H1 (cell line): ENCODE results near the gene C11orf54. TPM values are rescaled to one million over a fixed set of nuclear protein-coding genes. Genes with fewer than 3 reads are reported as not detected.

Experiments
- CTCF ChIA-PET: fragments of 300-600 bp; sonication (Branson Sonifier 250); formaldehyde crosslinking; loops from one replicate; lab custom pipeline; 2021; ENCODE audit not compliant: partially characterized antibody; lab: Charles Lee
- POLR2A ChIA-PET: fragments of 300-600 bp; sonication (Branson Sonifier 250); formaldehyde crosslinking; loops from one replicate; lab custom pipeline; 2021; ENCODE audit warnings: inconsistent platforms; ENCODE audit not compliant: partially characterized antibody; lab: Charles Lee
- DNase-seq, 2 experiments: peaks; one replicate each; pipeline versions ENCODE4 v3.0.0 to v3.0.0-alpha.2; 2010 to 2022; ENCODE audit warnings: low spot score in 2 of 2, low read depth in 1 of 2, mixed read lengths in 1 of 2
- FAIRE-seq: peaks from 2 replicates; lab custom pipeline; 2011; peaks lifted over from hg19 to GRCh38; lab: Jason Lieb, UNC
- H2AFZ ChIP-seq: 2 replicates; pipeline ENCODE4 v1.8.1; 2012; ENCODE audit warnings: low read length, inconsistent platforms
- H2AK5ac ChIP-seq: 2 replicates; pipeline ENCODE4 v1.6.1; 2013; ENCODE audit warnings: low read depth, low read length
- H2BK120ac ChIP-seq: replicated peaks from 2 replicates; pipeline ENCODE3; 2013; ENCODE audit warnings: low read depth, low read length, inconsistent platforms
- H2BK12ac ChIP-seq: 2 replicates; pipeline ENCODE4 v1.6.1; 2013; ENCODE audit warnings: low read depth, low read length
- H2BK15ac ChIP-seq: 2 replicates; pipeline ENCODE4 v1.6.1; 2013; ENCODE audit warnings: low read length
- H2BK20ac ChIP-seq: 2 replicates; pipeline ENCODE4 v1.6.1; 2013; ENCODE audit warnings: low read length
- H2BK5ac ChIP-seq: 2 replicates; pipeline ENCODE4 v1.6.1; 2013; ENCODE audit warnings: low read depth, low read length
- H3K14ac ChIP-seq: 2 replicates; pipeline ENCODE4 v1.6.1; 2013; ENCODE audit warnings: inconsistent platforms; ENCODE audit not compliant: insufficient read length
- H3K18ac ChIP-seq: 2 replicates; pipeline ENCODE4 v1.6.1; 2013; ENCODE audit warnings: low read length; ENCODE audit errors: extremely low read depth
- H3K23ac ChIP-seq: 2 replicates; pipeline ENCODE4 v1.6.1; 2013; ENCODE audit warnings: inconsistent platforms; ENCODE audit not compliant: insufficient read length
- H3K23me2 ChIP-seq: 2 replicates; pipeline ENCODE4 v1.6.1; 2013; ENCODE audit warnings: low read depth, low read length
- H3K27ac ChIP-seq: 2 replicates; pipeline ENCODE4 v1.6.1; 2011; ENCODE audit warnings: low read depth, low read length, inconsistent platforms
- H3K27me3 ChIP-seq, 4 experiments: replicated peaks in 1 of 4; 1 replicate in 1 of 4; 2 replicates in 3 of 4; pipeline versions ENCODE4 v1.6.1 to v1.8.1; 2011 to 2013; ENCODE audit warnings: low read length in 3 of 4, mild to moderate bottlenecking in 3 of 4, inconsistent platforms in 2 of 4, mixed read lengths in 2 of 4, moderate library complexity in 1 of 4; ENCODE audit not compliant: control insufficient read depth in 3 of 4, insufficient read depth in 3 of 4; ENCODE audit errors: extremely low read depth in 1 of 4
- H3K36me3 ChIP-seq, 4 experiments: 2 replicates each; pipeline versions ENCODE4 v1.6.1 to v1.8.1; 2011 to 2013; ENCODE audit warnings: mild to moderate bottlenecking in 4 of 4, low read length in 3 of 4, moderate library complexity in 2 of 4, control low read depth in 1 of 4, inconsistent platforms in 1 of 4; ENCODE audit not compliant: insufficient read depth in 4 of 4, control insufficient read depth in 2 of 4
- H3K4ac ChIP-seq: replicated peaks from 2 replicates; pipeline ENCODE3; 2013; ENCODE audit warnings: low read length, low read depth, mixed read lengths, inconsistent platforms; ENCODE audit not compliant: insufficient read length
- H3K4me1 ChIP-seq, 4 experiments: replicated peaks in 1 of 4; 1 replicate in 1 of 4; 2 replicates in 3 of 4; pipeline versions ENCODE4 v1.6.1 to v1.8.1; 2011 to 2013; ENCODE audit warnings: low read length in 3 of 4, inconsistent platforms in 2 of 4, mixed read lengths in 1 of 4; ENCODE audit not compliant: insufficient read depth in 4 of 4, control insufficient read depth in 3 of 4
- H3K4me2 ChIP-seq, 2 experiments: 2 replicates each; pipeline versions ENCODE4 v1.6.1 to v1.8.1; 2011 to 2013; ENCODE audit warnings: low read depth in 2 of 2, low read length in 2 of 2, control low read depth in 1 of 2, inconsistent platforms in 1 of 2, mild to moderate bottlenecking in 1 of 2; ENCODE audit not compliant: insufficient read depth in 1 of 2
- H3K4me3 ChIP-seq, 4 experiments: fragments of 200-600, 300-600 bp in 1 of 4; sonication (generic), shearing (Covaris generic), sonication (Bioruptor Twin) in 1 of 4; 2 replicates each; pipeline versions ENCODE4 v1.5.1 to v1.8.1; 2011 to 2016; ENCODE audit warnings: low read length in 4 of 4, low read depth in 3 of 4, control low read depth in 2 of 4, inconsistent platforms in 2 of 4, mild to moderate bottlenecking in 2 of 4, mixed read lengths in 1 of 4, moderate library complexity in 1 of 4; ENCODE audit not compliant: insufficient read depth in 2 of 4; ENCODE audit errors: extremely low read depth in 1 of 4
- H3K56ac ChIP-seq: replicated peaks from 2 replicates; pipeline ENCODE3; 2013; ENCODE audit warnings: low read depth, mild to moderate bottlenecking, mixed read lengths, low read length, inconsistent platforms; ENCODE audit not compliant: insufficient read length
- H3K79me1 ChIP-seq: 2 replicates; pipeline ENCODE4 v1.6.1; 2013; ENCODE audit warnings: low read depth, low read length, control low read depth
- H3K79me2 ChIP-seq, 2 experiments: 2 replicates each; pipeline versions ENCODE4 v1.6.1 to v1.8.1; 2012 to 2013; ENCODE audit warnings: low read length in 2 of 2, mild to moderate bottlenecking in 2 of 2, inconsistent platforms in 1 of 2; ENCODE audit not compliant: insufficient read depth in 2 of 2, control insufficient read depth in 1 of 2
- H3K9ac ChIP-seq, 4 experiments: replicated peaks in 1 of 4; 1 replicate in 1 of 4; 2 replicates in 3 of 4; pipeline versions ENCODE4 v1.6.1 to v1.8.1; 2011 to 2013; ENCODE audit warnings: low read depth in 3 of 4, low read length in 3 of 4, control low read depth in 2 of 4, mild to moderate bottlenecking in 2 of 4, moderate library complexity in 2 of 4, inconsistent platforms in 1 of 4; ENCODE audit errors: extremely low read depth in 1 of 4
- H3K9me3 ChIP-seq, 2 experiments: 2 replicates each; pipeline versions ENCODE4 v1.6.1 to v1.8.1; 2012 to 2013; ENCODE audit warnings: mild to moderate bottlenecking in 2 of 2, moderate library complexity in 2 of 2, control low read depth in 1 of 2, inconsistent platforms in 1 of 2, low read depth in 1 of 2, low read length in 1 of 2, mixed read lengths in 1 of 2; ENCODE audit not compliant: insufficient read depth in 2 of 2
- H4K20me1 ChIP-seq, 2 experiments: replicated peaks in 1 of 2; 2 replicates each; pipeline versions ENCODE3 to v1.8.1; 2011 to 2013; ENCODE audit warnings: inconsistent platforms in 2 of 2, low read length in 2 of 2, mild to moderate bottlenecking in 1 of 2; ENCODE audit not compliant: insufficient read depth in 2 of 2, control insufficient read depth in 1 of 2
- H4K5ac ChIP-seq: 2 replicates; pipeline ENCODE4 v1.6.1; 2013; ENCODE audit warnings: low read length, low read depth, mixed read lengths, inconsistent platforms; ENCODE audit not compliant: insufficient read length
- H4K8ac ChIP-seq: 2 replicates; pipeline ENCODE4 v1.8.0; 2013; ENCODE audit warnings: mild to moderate bottlenecking, moderate library complexity, low read length, inconsistent platforms; ENCODE audit not compliant: insufficient read depth; ENCODE audit errors: extremely low read depth
- H4K91ac ChIP-seq: replicated peaks from 2 replicates; pipeline ENCODE3; 2013; ENCODE audit warnings: low read length, mixed read lengths, inconsistent platforms; ENCODE audit not compliant: insufficient read length
- CBX5 ChIP-seq: fragments of 300-800, 300-1000 bp; sonication (generic); IDR thresholded peaks from 2 replicates; pipeline ENCODE4 v1.7.1; 2016; ENCODE audit warnings: antibody characterized with exemption, low read length, low read depth
- EZH2 ChIP-seq: fragments of 200-600 bp; sonication (generic); IDR thresholded peaks from 2 replicates; pipeline ENCODE4 v1.7.1; 2012; ENCODE audit warnings: low read depth, mild to moderate bottlenecking, moderate library complexity, low read length, inconsistent platforms; ENCODE audit not compliant: severe bottlenecking
- FOSL1 ChIP-seq: IDR thresholded peaks from 2 replicates; pipeline ENCODE4 v1.6.1; 2011; ENCODE audit warnings: mild to moderate bottlenecking, low read depth, low read length, moderate library complexity; ENCODE audit not compliant: insufficient read depth
- HDAC6 ChIP-seq: IDR thresholded peaks from one replicate; pipeline ENCODE4 v1.7.1; 2012; ENCODE audit warnings: low read depth, mild to moderate bottlenecking, inconsistent platforms, low read length, moderate library complexity
- KDM4A ChIP-seq: IDR thresholded peaks from one replicate; pipeline ENCODE4 v1.7.1; 2012; ENCODE audit warnings: low read depth, mild to moderate bottlenecking, moderate library complexity, low read length, inconsistent platforms; ENCODE audit not compliant: severe bottlenecking
- PHF8 ChIP-seq: fragments of 200-600 bp; sonication (generic); conservative IDR thresholded peaks from 2 replicates; pipeline ENCODE4 v1.7.1; 2012; ENCODE audit warnings: low read depth, mild to moderate bottlenecking, inconsistent platforms, low read length, moderate library complexity
- RNF2 ChIP-seq: fragments of 200-900, 300-1000 bp; sonication (generic); IDR thresholded peaks from 2 replicates; pipeline ENCODE4 v1.7.1; 2016; ENCODE audit warnings: borderline replicate concordance, low read depth, mild to moderate bottlenecking, antibody characterized with exemption, low read length; ENCODE audit not compliant: poor library complexity, severe bottlenecking; ENCODE audit errors: missing control alignments
- TCF12 ChIP-seq: IDR thresholded peaks from 2 replicates; pipeline ENCODE4 v1.6.1; 2011; ENCODE audit warnings: low read depth, mild to moderate bottlenecking, low read length
- USF2 ChIP-seq: IDR thresholded peaks from 2 replicates; pipeline ENCODE4 v1.6.1; 2011; ENCODE audit warnings: low read length, improper control_type of control experiment
- WGBS, 2 experiments: shearing (Covaris generic) in 1 of 2; methylation state at CpG; one replicate each; pipeline versions ENCODE4 v1.1.6 to v1.1.7; 2013 to 2015; ENCODE audit warnings: low lambda C conversion rate in 2 of 2, mixed read lengths in 2 of 2, inconsistent platforms in 1 of 2, low coverage in 1 of 2, missing lambda C conversion rate in 1 of 2; ENCODE audit not compliant: insufficient replicate concordance in 2 of 2, insufficient coverage in 1 of 2, insufficient read length in 1 of 2; ENCODE audit errors: extremely low coverage in 1 of 2, missing lambda C conversion rate in 1 of 2; 5-methylcytosine and 5-hydroxymethylcytosine counted together
- polyA plus RNA-seq, 7 experiments: library from polyadenylated mRNA; depleted of rRNA in 3 of 7; stranded (reverse) in 5 of 7; unstranded in 2 of 7; fragments of >200 nt in 5 of 7; fragments of 200-250 nt in 2 of 7; gene quantifications; 1 replicate in 5 of 7; 2 replicates in 1 of 7; 4 replicates in 1 of 7; pipeline versions ENCODE4 v1.2.1 to v1.2.3, GENCODE V29; 2011 to 2013; ENCODE audit warnings: missing spikeins in 2 of 7, mixed read lengths in 2 of 7
- total RNA-seq: library from RNA; stranded (reverse); fragmentation: NEBNext Ultra II Directional; extraction: Animal tissue kit (Norgen Biotek cat#: 25700); gene quantifications from 2 replicates; pipeline ENCODE4 v1.2.1, GENCODE V29; 2021

The C11orf54 gene
- total and polyA plus RNA-seq, 2 of the 8 experiments (the other 6 are each of a cell fraction or from before 2014, with no cell fraction given): 14.7 to 24.5 TPM

GRCh38 chr11:93718057-93718563 is 23.4 kb upstream of the C11orf54 start:
- H4K8ac ChIP-seq: no peak overlapping the region
- H3K9ac ChIP-seq: no peak overlapping the region
- no peaks in the 10 kb centered on the region for H3K23me2 ChIP-seq
- ChIA-PET POLR2A (interaction anchor here (0.8 to 21.2 kb wide), 3 partner anchors 18 to 102 kb away, joined by 3 to 495 read pairs (median 5); partner anchors contain the start of genes C11orf54, MED17 and TAF1D), CTCF (interaction anchor here (1.2 to 1.9 kb wide), 2 partner anchors 14 to 42 kb away, joined by 3 to 4 read pairs; no protein-coding TSS in a partner anchor)
- no peak overlapping the region for H2BK120ac ChIP-seq
- DNase-seq: no peak
- WGBS, 2 experiments: 88% methylated on average over 4 of the region's 4 CpGs; no CpG with 5 or more reads in 1 of the 2 experiments
- no peak overlapping the region for H2AFZ ChIP-seq
- H3K4me3 ChIP-seq: no peak overlapping the region
- H3K14ac ChIP-seq: no peak overlapping the region
- H2BK15ac ChIP-seq: no peak overlapping the region
- H3K4me1 ChIP-seq: peaks cover 0 to 9% (median 5%) of the 10 kb centered on the region in 4 experiments; a peak in 5 of 7 replicates
- H4K20me1 ChIP-seq: no peaks in the 10 kb centered on the region
- peaks cover 2 to 24% (median 9%) of the 10 kb centered on the region in 4 experiments; a peak in 5 of 8 replicates for H3K36me3 ChIP-seq
- H3K79me2 ChIP-seq: no peaks in the 10 kb centered on the region
- no peak for TF ChIP-seq PHF8
- no peak for TF ChIP-seq CBX5
- TF ChIP-seq HDAC6: no peak
- TF ChIP-seq RNF2: no peak
- TF ChIP-seq KDM4A: no peak
- TF ChIP-seq USF2: no peak
- TF ChIP-seq FOSL1: no peak
- TF ChIP-seq TCF12: no peak
- no peak for TF ChIP-seq EZH2
- TF ChIP-seq, all 59 proteins: peak for 0
- no peak overlapping the region for H4K91ac ChIP-seq
- H3K79me1 ChIP-seq: no peaks in the 10 kb centered on the region
- no peak overlapping the region for H3K27ac ChIP-seq
- no peak overlapping the region for H3K4ac ChIP-seq
- no peak overlapping the region for H3K18ac ChIP-seq
- H2BK12ac ChIP-seq: no peak overlapping the region
- H2BK5ac ChIP-seq: no peak overlapping the region
- H3K23ac ChIP-seq: no peak overlapping the region
- no peak overlapping the region for H3K4me2 ChIP-seq
- no peak overlapping the region for H2AK5ac ChIP-seq
- H4K5ac ChIP-seq: no peak overlapping the region
- H2BK20ac ChIP-seq: no peak overlapping the region
- FAIRE-seq: no peak
- H3K27me3 ChIP-seq: no peaks in the 10 kb centered on the region
- no peaks in the 10 kb centered on the region for H3K9me3 ChIP-seq
- H3K56ac ChIP-seq: no peak overlapping the region
